GM12874 (cell line): ENCODE data around the gene NCF4.

ENCODE experiments used
- CTCF ChIP-seq: IDR thresholded peaks from 2 replicates; pipeline ENCODE4 v1.5.1; 2011; ENCODE audit warnings: low read depth, mild to moderate bottlenecking, control low read depth, low read length, moderate library complexity; ENCODE audit not compliant: insufficient read depth

The NCF4 gene

GRCh38 chr22:36852056-36852973 lies 8.5 kb upstream of the NCF4 start:
- TF ChIP-seq CTCF, result no peak

- TF ChIP-seq CTCF, result peak; percentile 84
These were observed 7.3 kb upstream of the NCF4 start for GRCh38 chr22:36853407-36854099.

- TF ChIP-seq CTCF, result no peak
These were observed 5.3 kb upstream of the NCF4 start for GRCh38 chr22:36855478-36855877.

GRCh38 chr22:36856121-36856791 lies 4.5 kb upstream of the NCF4 start:
- peak; percentile 100 for TF ChIP-seq CTCF

GRCh38 chr22:36856792-36857135 lies 4.0 kb upstream of the NCF4 start:
- no peak for TF ChIP-seq CTCF

GRCh38 chr22:36858156-36858555 lies 2.6 kb upstream of the NCF4 start:
- no peak for TF ChIP-seq CTCF

GRCh38 chr22:36858966-36859365 lies 1.8 kb upstream of the NCF4 start:
- no peak for TF ChIP-seq CTCF
